Thoracic aorta (tissue), 2 donors: ENCODE data around the gene CSPG4. TPM values are rescaled to one million over a fixed set of nuclear protein-coding genes. Genes with fewer than 3 reads are reported as not detected.
"Not testable (repeated sequence)": the region's sequence is repeated elsewhere in the genome, so short reads cannot be mapped to it uniquely, and the experiment has no call there.

Experiments
- ATAC-seq: fragments of 150-250 bp; one replicate; pipeline ENCODE4 v1.8.0; 2017; ENCODE audit warnings: low read depth; ENCODE audit not compliant: insufficient number of reproducible peaks, low FRiP score
- DNase-seq: peaks from one replicate; pipeline ENCODE4 v3.0.0-alpha.2; 2020; ENCODE audit warnings: low spot score
- H3K27ac ChIP-seq, 2 donors: fragments of 200-600 bp; sonication (generic); 1 replicate in 1 of 2; 2 replicates in 1 of 2; pipeline ENCODE4 v1.5.1; 2016; ENCODE audit warnings: mild to moderate bottlenecking in 2 of 2, moderate library complexity in 2 of 2
- H3K27me3 ChIP-seq: fragments of 200-600 bp; sonication (generic); replicated peaks from 2 replicates; pipeline ENCODE4 v1.6.0; 2016; ENCODE audit warnings: mild to moderate bottlenecking; ENCODE audit not compliant: insufficient read depth
- H3K36me3 ChIP-seq: fragments of 200-600 bp; sonication (generic); one replicate; pipeline ENCODE4 v1.5.1; 2016
- H3K4me1 ChIP-seq, 2 donors: fragments of 200-600 bp; sonication (generic); 1 replicate in 1 of 2; 2 replicates in 1 of 2; pipeline versions ENCODE4 v1.5.1 to v1.6.0; 2016; ENCODE audit warnings: low read depth in 2 of 2, mild to moderate bottlenecking in 1 of 2; ENCODE audit not compliant: control insufficient read depth in 1 of 2
- H3K4me3 ChIP-seq: fragments of 200-600 bp; sonication (generic); 2 replicates; pipeline ENCODE4 v1.5.1; 2016; ENCODE audit warnings: mild to moderate bottlenecking
- H3K9me3 ChIP-seq: fragments of 200-600 bp; sonication (generic); 2 replicates; pipeline ENCODE4 v1.5.1; 2016
- CTCF ChIP-seq: fragments of 200-600 bp; sonication (generic); IDR thresholded peaks from one replicate; pipeline ENCODE4 v1.5.1; 2019; ENCODE audit warnings: antibody characterized with exemption
- total RNA-seq, 2 donors: library from RNA; depleted of rRNA; stranded (reverse); fragments of >200 nt; gene quantifications; one replicate each; pipeline versions ENCODE4 v1.1.0 to v1.2.3, GENCODE V29; 2016

Gene CSPG4
- total RNA-seq, 2 donors from 2014 or later, result 252 to 263 TPM

- Histone ChIP-seq H3K4me1 (peaks cover 12 to 55% of the 10 kb centered on the region in 2 donors), H3K4me3 (no peak overlapping the region), H3K27ac (peak overlapping the region; percentile 81 to 99), H3K27me3 (no peaks in the 10 kb centered on the region), H3K9me3 (no peaks in the 10 kb centered on the region), H3K36me3 (no peaks in the 10 kb centered on the region)
- DNase-seq (no peak), ATAC-seq (no peak)
- TF ChIP-seq CTCF, result no peak
Observed at GRCh38 chr15:75714195-75714594, 1.5 kb upstream of the CSPG4 start.

GRCh38 chr15:75713338-75713895, 769 bp upstream of the CSPG4 start:
- peaks cover 17 to 58% of the 10 kb centered on the region in 2 donors for H3K4me1 ChIP-seq
- H3K9me3 ChIP-seq, result no peaks in the 10 kb centered on the region
- H3K36me3 ChIP-seq, result peaks cover 4% of the 10 kb centered on the region
- DNase-seq (no peak), ATAC-seq (no peak)
- peak overlapping the region; percentile 97 for H3K4me3 ChIP-seq
- TF ChIP-seq CTCF, result no peak
- no peaks in the 10 kb centered on the region for H3K27me3 ChIP-seq
- peak overlapping the region; percentile 81 to 99 for H3K27ac ChIP-seq

GRCh38 chr15:75711495-75711894, 1.2 kb downstream of the CSPG4 start:
- H3K27ac ChIP-seq, result peak overlapping the region; percentile 79 to 99
- H3K4me1 ChIP-seq, result peaks cover 16 to 54% of the 10 kb centered on the region in 2 donors
- H3K4me3 ChIP-seq, result peak overlapping the region; percentile 97

GRCh38 chr15:75710874-75711273, 1.8 kb downstream of the CSPG4 start:
- DNase-seq, ATAC-seq, H3K27me3 ChIP-seq, H3K9me3 ChIP-seq: not testable (repeated sequence)
- H3K4me3 ChIP-seq, result peak overlapping the region; percentile 72
- peaks cover 12% of the 10 kb centered on the region for H3K36me3 ChIP-seq
- H3K4me1 ChIP-seq, result peaks cover 23 to 58% of the 10 kb centered on the region in 2 donors
- H3K27ac ChIP-seq, result peak overlapping the region in 1 of 2 donors; percentile 99

More at GRCh38 chr15:75711495-75711894, 1.2 kb downstream of the CSPG4 start:
- not testable (repeated sequence) for H3K9me3 ChIP-seq, DNase-seq, H3K27me3 ChIP-seq, H3K36me3 ChIP-seq
- peak; percentile 11 for ATAC-seq

GRCh38 chr15:75709458-75709857, 3.2 kb downstream of the CSPG4 start:
- Histone ChIP-seq H3K4me1 (peaks cover 37 to 64% of the 10 kb centered on the region in 2 donors), H3K4me3 (peak overlapping the region; percentile 72), H3K27ac (peak overlapping the region; percentile 87 to 99), H3K36me3 (peaks cover 14% of the 10 kb centered on the region)
- H3K27me3 ChIP-seq, H3K9me3 ChIP-seq, DNase-seq: not testable (repeated sequence)
- ATAC-seq, result peak; percentile 18

- H3K27ac ChIP-seq, result peak overlapping the region; percentile 92
- H3K36me3 ChIP-seq, result peaks cover 14% of the 10 kb centered on the region
- DNase-seq, result no peak
- ATAC-seq, result no peak
- H3K9me3 ChIP-seq, result no peaks in the 10 kb centered on the region
- TF ChIP-seq CTCF, result no peak
- no peaks in the 10 kb centered on the region for H3K27me3 ChIP-seq
- peaks cover 46 to 68% of the 10 kb centered on the region in 2 donors for H3K4me1 ChIP-seq
- no peak overlapping the region for H3K4me3 ChIP-seq
Observed at GRCh38 chr15:75706682-75706954, 6.0 kb downstream of the CSPG4 start.
